Measurements from ENCODE around the gene FAAP20.

GRCh38 chr1:2210786-2211185, 16.2 kb upstream of the FAAP20 start:
- TF ChIP-seq CTCF (IDR thresholded peaks at IDR 0.05; ENCODE audit: poor library complexity, severe bottlenecking) = no peak
- TF ChIP-seq EZH2 (IDR thresholded peaks at IDR 0.05; ENCODE audit: borderline replicate concordance, insufficient read depth, low read length, poor library complexity, severe bottlenecking) = no peak
